Liver (tissue), 9 donors: ENCODE data around the gene OGFOD3. TPM values are rescaled to one million over a fixed set of nuclear protein-coding genes. Genes with fewer than 3 reads are reported as not detected.
"Not testable (repeated sequence)": the region's sequence is repeated elsewhere in the genome, so short reads cannot be mapped to it uniquely, and the experiment has no call there.

Experiments
- DNase-seq: peaks from one replicate; pipeline ENCODE4 v3.0.0-alpha.2; 2017; ENCODE audit warnings: low spot score
- H3K27ac ChIP-seq, 2 donors: one replicate each; pipeline ENCODE4 v1.7.0; 2013; ENCODE audit warnings: inconsistent platforms in 2 of 2, low read length in 2 of 2, control low read depth in 1 of 2, low read depth in 1 of 2, mild to moderate bottlenecking in 1 of 2
- H3K27me3 ChIP-seq, 4 donors: one replicate each; pipeline versions ENCODE4 v1.6.1 to v1.7.0; 2013; ENCODE audit warnings: low read length in 3 of 4, inconsistent platforms in 1 of 4, mild to moderate bottlenecking in 1 of 4, moderate library complexity in 1 of 4; ENCODE audit not compliant: control insufficient read depth in 4 of 4, insufficient read depth in 4 of 4
- H3K36me3 ChIP-seq, 4 donors: one replicate each; pipeline versions ENCODE4 v1.6.1 to v1.7.0; 2013; ENCODE audit warnings: low read length in 3 of 4, mild to moderate bottlenecking in 3 of 4, low read depth in 1 of 4, moderate library complexity in 1 of 4; ENCODE audit not compliant: control insufficient read depth in 4 of 4, insufficient read depth in 3 of 4
- H3K4me1 ChIP-seq, 4 donors: one replicate each; pipeline versions ENCODE4 v1.6.1 to v1.7.0; 2013; ENCODE audit warnings: low read length in 3 of 4, mild to moderate bottlenecking in 3 of 4, moderate library complexity in 1 of 4; ENCODE audit not compliant: control insufficient read depth in 4 of 4, insufficient read depth in 4 of 4
- H3K4me3 ChIP-seq, 3 donors: one replicate each; pipeline versions ENCODE4 v1.6.1 to v1.7.0; 2013; ENCODE audit warnings: low read length in 3 of 3, control low read depth in 1 of 3, low read depth in 1 of 3, mild to moderate bottlenecking in 1 of 3
- H3K9ac ChIP-seq, 2 donors: one replicate each; pipeline ENCODE4 v1.7.0; 2013; ENCODE audit warnings: low read length in 2 of 2, mild to moderate bottlenecking in 2 of 2, moderate library complexity in 2 of 2, control low read depth in 1 of 2, low read depth in 1 of 2
- H3K9me3 ChIP-seq, 4 donors: one replicate each; pipeline versions ENCODE4 v1.6.1 to v1.7.0; 2013; ENCODE audit warnings: low read length in 3 of 4; ENCODE audit not compliant: control insufficient read depth in 4 of 4
- ATF3 ChIP-seq: IDR thresholded peaks from 2 replicates; pipeline ENCODE4 v1.6.1; 2016; ENCODE audit warnings: antibody characterized with exemption
- CTCF ChIP-seq: fragments of 150-350 bp; IDR thresholded peaks from 2 replicates; pipeline ENCODE4 v1.5.1; 2017; ENCODE audit warnings: improper control_type of control experiment, low read depth, low read length; ENCODE audit not compliant: missing input control
- EGR1 ChIP-seq, 2 donors: IDR thresholded peaks; 2 replicates each; pipeline ENCODE4 v1.6.1; 2016 to 2018; ENCODE audit warnings: antibody characterized with exemption in 2 of 2, low read depth in 2 of 2
- FOXA1 ChIP-seq: IDR thresholded peaks from 2 replicates; pipeline ENCODE4 v1.6.1; 2016; ENCODE audit warnings: antibody characterized with exemption
- FOXA2 ChIP-seq: IDR thresholded peaks from 2 replicates; pipeline ENCODE4 v1.6.1; 2016; ENCODE audit warnings: antibody characterized with exemption
- GABPA ChIP-seq, 2 donors: IDR thresholded peaks in 1 of 2; conservative IDR thresholded peaks in 1 of 2; 2 replicates each; pipeline ENCODE4 v1.6.1; 2016; ENCODE audit warnings: antibody characterized with exemption in 2 of 2, mild to moderate bottlenecking in 1 of 2, moderate library complexity in 1 of 2
- HNF4A ChIP-seq, 2 donors: conservative IDR thresholded peaks; 2 replicates each; pipeline ENCODE4 v1.6.1; 2016; ENCODE audit warnings: antibody characterized with exemption in 2 of 2, mild to moderate bottlenecking in 2 of 2
- HNF4G ChIP-seq: IDR thresholded peaks from 2 replicates; pipeline ENCODE4 v1.6.1; 2016; ENCODE audit warnings: antibody characterized with exemption
- JUND ChIP-seq, 2 donors: IDR thresholded peaks; 2 replicates each; pipeline ENCODE4 v1.6.1; 2016; ENCODE audit warnings: antibody characterized with exemption in 2 of 2
- MAX ChIP-seq: IDR thresholded peaks from 2 replicates; pipeline ENCODE4 v1.6.1; 2016; ENCODE audit warnings: antibody characterized with exemption
- NR2F2 ChIP-seq: IDR thresholded peaks from 2 replicates; pipeline ENCODE4 v1.6.1; 2016; ENCODE audit warnings: antibody characterized with exemption
- RAD21 ChIP-seq, 2 donors: IDR thresholded peaks; 2 replicates each; pipeline ENCODE4 v1.6.1; 2016; ENCODE audit warnings: antibody characterized with exemption in 2 of 2, mild to moderate bottlenecking in 2 of 2
- REST ChIP-seq: IDR thresholded peaks from 2 replicates; pipeline ENCODE4 v1.6.1; 2016; ENCODE audit warnings: antibody characterized with exemption, mild to moderate bottlenecking
- RXRA ChIP-seq, 2 donors: IDR thresholded peaks; 2 replicates each; pipeline ENCODE4 v1.6.1; 2017 to 2018; ENCODE audit warnings: antibody characterized with exemption in 2 of 2, mild to moderate bottlenecking in 1 of 2
- SP1 ChIP-seq: IDR thresholded peaks from 2 replicates; pipeline ENCODE4 v1.6.1; 2018; ENCODE audit warnings: antibody characterized with exemption, mild to moderate bottlenecking
- TAF1 ChIP-seq: conservative IDR thresholded peaks from 2 replicates; pipeline ENCODE4 v1.6.1; 2016; ENCODE audit warnings: antibody characterized with exemption, mild to moderate bottlenecking
- YY1 ChIP-seq: IDR thresholded peaks from 2 replicates; pipeline ENCODE4 v1.6.1; 2016; ENCODE audit warnings: antibody characterized with exemption, mild to moderate bottlenecking
- ZBTB33 ChIP-seq: IDR thresholded peaks from 2 replicates; pipeline ENCODE4 v1.6.1; 2016; ENCODE audit warnings: antibody characterized with exemption
- WGBS: extraction: QIAGEN DNeasy Blood & Tissue Kit; methylation state at CpG from one replicate; pipeline ENCODE4 v1.1.7; 2013; 5-methylcytosine and 5-hydroxymethylcytosine counted together
- polyA plus RNA-seq, 2 donors: library from polyadenylated mRNA; stranded (reverse) in 1 of 2; unstranded in 1 of 2; fragments of 200-250 nt in 1 of 2; fragments of >200 nt in 1 of 2; fragmentation: Nextera tagmentation in 1 of 2; extraction: Ambion mirVana in 1 of 2; gene quantifications; one replicate each; pipeline versions ENCODE4 v1.2.1 to v1.2.3, GENCODE V29; 2013 to 2015
- total RNA-seq, 2 donors: library from RNA; depleted of rRNA; stranded (reverse); fragments of >200 nt; gene quantifications; one replicate each; pipeline ENCODE4 v1.2.3, GENCODE V29; 2014
- donor health status: healthy.
- donor health status: healthy.
- donor health status: healthy.
- donor health status: healthy.
- donor health status: healthy.

The OGFOD3 gene
- total and polyA plus RNA-seq, 4 donors, result 15.0 to 23.2 (median 18.5) TPM

GRCh38 chr17:82383411-82383810, 35.0 kb downstream of the OGFOD3 start (continued):
- TF ChIP-seq ZBTB33 (no peak), JUND (IDR thresholded peaks at IDR 0.05) (no peak), EGR1 (IDR thresholded peaks at IDR 0.05; ENCODE audit: low read depth in 2 of 2) (no peak)

- DNase-seq, result no peak
- Histone ChIP-seq H3K4me1 (peaks cover 18 to 27% (median 21%) of the 10 kb centered on the region in 4 donors), H3K36me3 (no peaks in the 10 kb centered on the region), H3K9ac (no peak overlapping the region), H3K4me3 (no peak overlapping the region), H3K27me3 (peaks cover 0 to 5% (median 0%) of the 10 kb centered on the region in 4 donors), H3K9me3 (no peaks in the 10 kb centered on the region), H3K27ac (no peak overlapping the region)
- no peak for TF ChIP-seq ATF3
- no peak for TF ChIP-seq YY1
- no peak for TF ChIP-seq FOXA1
- no peak for TF ChIP-seq CTCF
- TF ChIP-seq RAD21 (IDR thresholded peaks at IDR 0.05), result no peak
- TF ChIP-seq TAF1, result no peak
- no peak for TF ChIP-seq NR2F2
- TF ChIP-seq HNF4G, result no peak
- no peak for TF ChIP-seq RXRA (IDR thresholded peaks at IDR 0.05)
- no peak for TF ChIP-seq ZBTB33
- no peak for TF ChIP-seq MAX
- no peak for TF ChIP-seq REST
- TF ChIP-seq EGR1 (IDR thresholded peaks at IDR 0.05; ENCODE audit: low read depth in 2 of 2), result no peak
- TF ChIP-seq SP1, result no peak
- no peak for TF ChIP-seq JUND (IDR thresholded peaks at IDR 0.05)
- TF ChIP-seq FOXA2, result no peak
- no peak for TF ChIP-seq GABPA (IDR thresholded peaks at IDR 0.05 in 1 of 2, conservative IDR thresholded peaks at IDR 0.05 in 1 of 2)
- no peak for TF ChIP-seq HNF4A (conservative IDR thresholded peaks at IDR 0.05)
- 81% methylated on average over 11 of the region's 11 CpGs for WGBS
These were observed 35.5 kb downstream of the OGFOD3 start for GRCh38 chr17:82382933-82383255.

- H3K9ac ChIP-seq, DNase-seq, H3K27ac ChIP-seq, H3K27me3 ChIP-seq, H3K9me3 ChIP-seq, H3K4me3 ChIP-seq, H3K36me3 ChIP-seq: not testable (repeated sequence)
- 90% methylated on average over 21 of the region's 21 CpGs for WGBS
- peaks cover 18 to 27% (median 21%) of the 10 kb centered on the region in 4 donors for H3K4me1 ChIP-seq
These were observed 36.0 kb downstream of the OGFOD3 start for GRCh38 chr17:82382220-82382932.

- not testable (repeated sequence) for H3K9ac ChIP-seq, H3K36me3 ChIP-seq, DNase-seq, H3K4me3 ChIP-seq, H3K9me3 ChIP-seq, H3K27ac ChIP-seq, H3K27me3 ChIP-seq
- WGBS, result 82% methylated on average over 10 of the region's 10 CpGs
- peaks cover 18 to 27% (median 21%) of the 10 kb centered on the region in 4 donors for H3K4me1 ChIP-seq
These were observed 36.7 kb downstream of the OGFOD3 start for GRCh38 chr17:82381703-82382009.
